Skeletal muscle satellite cell (primary cell): Measurements from ENCODE around the gene PCMTD2.
"Not testable (repeated sequence)": the region's sequence is repeated elsewhere in the genome, so short reads cannot be mapped to it uniquely, and the experiment has no call there.

Source experiments
- H3K27me3 ChIP-seq: 2 replicates; pipeline ENCODE4 v1.7.0; 2013; ENCODE audit warnings: low read length; ENCODE audit not compliant: control insufficient read depth, insufficient read depth
- H3K36me3 ChIP-seq: 2 replicates; pipeline ENCODE4 v1.7.0; 2013; ENCODE audit warnings: mild to moderate bottlenecking, control low read depth, low read length; ENCODE audit not compliant: insufficient read depth
- H3K4me1 ChIP-seq: 2 replicates; pipeline ENCODE4 v1.7.0; 2013; ENCODE audit warnings: low read length; ENCODE audit not compliant: control insufficient read depth, insufficient read depth
- H3K4me2 ChIP-seq: 2 replicates; pipeline ENCODE4 v1.7.0; 2013; ENCODE audit warnings: mild to moderate bottlenecking, low read length
- H3K4me3 ChIP-seq: 2 replicates; pipeline ENCODE4 v1.7.0; 2013; ENCODE audit warnings: low read length
- H3K9ac ChIP-seq: 2 replicates; pipeline ENCODE4 v1.7.0; 2013; ENCODE audit warnings: mild to moderate bottlenecking, low read depth, low read length, moderate library complexity
- H3K9me3 ChIP-seq: replicated peaks from 2 replicates; pipeline ENCODE4 v1.7.0; 2013; ENCODE audit warnings: mild to moderate bottlenecking, control low read depth, low read length

Gene PCMTD2

DNA sequence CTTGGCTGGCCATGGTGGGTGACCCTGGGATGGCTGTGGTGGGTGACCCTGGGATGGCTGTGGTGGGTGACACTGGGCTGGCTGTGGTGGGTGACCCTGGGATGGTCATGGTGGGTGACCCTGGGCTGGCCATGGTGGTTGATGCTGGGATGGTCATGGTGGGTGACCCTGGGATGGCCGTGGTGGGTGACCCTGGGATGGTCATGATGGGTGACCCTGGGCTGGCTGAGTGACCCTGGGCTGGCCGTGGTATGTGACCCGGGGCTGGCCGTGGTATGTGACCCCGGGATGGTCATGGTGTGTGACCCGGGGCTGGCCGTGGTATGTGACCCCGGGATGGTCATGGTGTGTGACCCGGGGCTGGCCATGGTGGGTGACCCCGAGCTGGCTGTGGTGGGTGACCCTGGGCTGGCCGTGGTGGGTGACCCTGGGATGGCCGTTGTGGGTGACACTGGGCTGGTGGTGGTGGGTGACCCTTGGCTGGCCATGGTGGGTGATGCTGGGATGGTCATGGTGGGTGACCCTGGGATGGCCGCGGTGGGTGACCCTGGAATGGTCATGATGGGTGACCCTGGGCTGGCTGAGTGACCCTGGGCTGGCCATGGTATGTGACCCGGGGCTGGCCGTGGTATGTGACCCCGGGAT lies 20.5 kb upstream of the PCMTD2 start:
- H3K9ac ChIP-seq, H3K4me1 ChIP-seq, H3K4me3 ChIP-seq, H3K9me3 ChIP-seq, H3K36me3 ChIP-seq, H3K4me2 ChIP-seq: not testable (repeated sequence)
- peaks cover 22% of the 10 kb centered on the region for H3K27me3 ChIP-seq

DNA sequence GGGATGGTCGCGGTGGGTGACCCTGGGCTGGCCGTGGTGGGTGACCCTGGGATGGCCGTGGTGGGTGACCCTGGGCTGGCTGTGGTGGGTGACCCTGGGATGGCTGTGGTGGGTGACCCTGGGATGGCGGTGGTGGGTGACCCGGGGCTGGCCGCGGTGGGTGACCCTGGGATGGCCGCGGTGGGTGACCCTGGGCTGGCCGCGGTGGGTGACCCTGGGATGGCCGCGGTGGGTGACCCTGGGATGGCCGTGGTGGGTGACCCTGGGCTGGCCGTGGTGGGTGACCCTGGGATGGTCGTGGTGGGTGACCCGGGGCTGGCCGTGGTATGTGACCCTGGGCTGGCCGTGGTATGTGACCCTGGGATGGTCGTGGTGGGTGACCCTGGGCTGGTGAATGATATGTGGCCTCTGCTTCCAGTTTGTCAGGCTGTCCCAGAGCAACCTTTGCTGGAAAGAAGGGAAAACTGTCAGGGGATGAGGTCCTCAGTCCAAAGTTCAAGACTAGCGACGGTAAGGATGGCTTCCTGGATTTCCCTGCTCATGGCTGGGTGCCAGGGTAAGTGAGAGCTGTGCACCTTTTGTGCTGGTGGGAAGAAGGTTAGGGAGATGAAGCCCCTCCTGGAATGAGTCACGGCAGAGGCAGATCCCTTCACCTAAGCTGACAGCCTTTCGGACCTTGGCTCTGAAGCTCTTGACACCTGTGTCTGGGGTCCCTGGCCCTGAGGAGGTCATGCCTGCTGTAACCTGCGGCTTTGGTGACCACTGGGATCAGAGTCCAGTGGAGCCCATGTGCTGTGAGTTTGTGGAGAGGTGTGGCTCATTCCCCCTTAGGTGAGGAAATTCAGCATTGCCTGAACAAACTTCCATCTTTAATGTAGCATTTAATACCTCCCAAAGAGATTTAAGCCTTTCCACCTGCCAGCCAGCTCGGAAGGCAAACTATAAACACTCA lies 19.1 kb upstream of the PCMTD2 start:
- Histone ChIP-seq H3K36me3 (no peaks in the 10 kb centered on the region), H3K9me3 (no peaks in the 10 kb centered on the region), H3K9ac (no peak overlapping the region), H3K4me1 (no peaks in the 10 kb centered on the region), H3K27me3 (peaks cover 22% of the 10 kb centered on the region), H3K4me3 (no peak overlapping the region), H3K4me2 (no peak overlapping the region)

DNA sequence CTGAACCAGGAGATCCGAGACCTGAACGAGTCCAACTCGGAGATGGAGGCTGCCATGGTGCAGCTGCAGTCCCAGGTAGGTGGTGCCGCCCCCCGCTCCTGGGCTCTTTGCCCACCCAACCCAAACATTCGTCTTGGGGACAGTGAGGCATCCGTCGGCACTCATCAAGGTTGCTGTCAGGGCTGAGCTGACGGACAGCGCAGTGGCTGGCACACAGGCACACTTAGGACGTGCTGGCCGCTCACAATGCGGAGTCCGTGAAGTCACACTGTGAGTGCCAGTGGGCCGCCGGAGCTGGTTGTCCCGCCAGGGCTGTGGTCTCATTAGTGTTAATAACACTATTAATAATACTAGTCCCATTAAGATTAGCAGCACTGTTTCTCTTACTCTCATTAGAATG lies 18.2 kb upstream of the PCMTD2 start:
- no peaks in the 10 kb centered on the region for H3K36me3 ChIP-seq
- peaks cover 26% of the 10 kb centered on the region for H3K27me3 ChIP-seq
- H3K9ac ChIP-seq = no peak overlapping the region
- H3K4me2 ChIP-seq = no peak overlapping the region
- H3K4me3 ChIP-seq = no peak overlapping the region
- no peaks in the 10 kb centered on the region for H3K9me3 ChIP-seq
- no peaks in the 10 kb centered on the region for H3K4me1 ChIP-seq

DNA sequence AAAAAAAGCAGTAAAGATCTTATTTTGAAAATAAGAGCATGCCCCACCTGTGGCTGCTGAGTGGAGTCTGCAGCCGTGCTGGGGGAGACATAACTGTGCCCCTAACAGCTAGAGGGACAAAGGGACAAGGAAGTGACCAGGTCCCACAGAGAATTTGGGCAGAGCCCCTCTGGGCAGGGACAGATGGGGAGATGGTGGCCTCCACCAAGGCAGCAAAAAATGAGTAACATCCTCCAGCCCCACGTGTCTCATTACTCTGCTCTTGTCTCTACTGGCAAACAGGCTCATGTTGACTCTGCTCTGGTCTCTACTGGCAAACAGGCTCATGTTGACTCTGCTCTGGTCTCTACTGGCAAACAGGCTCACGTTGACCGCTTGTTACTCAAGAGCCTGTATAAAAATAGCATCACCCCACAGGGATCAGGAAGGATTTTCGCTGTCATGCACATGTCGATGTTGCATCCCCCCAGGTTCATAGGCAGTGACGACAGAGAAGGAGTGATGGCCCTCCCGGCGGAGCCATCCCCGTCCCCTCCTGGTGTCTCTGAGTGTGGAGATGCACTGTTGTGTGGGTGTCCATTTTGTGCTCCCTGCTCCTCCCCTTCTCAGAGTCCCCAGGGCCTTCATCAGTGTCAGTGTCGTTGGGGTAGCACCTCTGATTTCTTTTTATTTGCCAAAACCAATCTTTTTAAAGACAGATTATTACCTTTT lies 17.3 kb upstream of the PCMTD2 start:
- Histone ChIP-seq H3K36me3 (no peaks in the 10 kb centered on the region), H3K9me3 (no peaks in the 10 kb centered on the region), H3K9ac (no peak overlapping the region), H3K4me1 (no peaks in the 10 kb centered on the region), H3K27me3 (peaks cover 36% of the 10 kb centered on the region), H3K4me3 (no peak overlapping the region), H3K4me2 (no peak overlapping the region)

DNA sequence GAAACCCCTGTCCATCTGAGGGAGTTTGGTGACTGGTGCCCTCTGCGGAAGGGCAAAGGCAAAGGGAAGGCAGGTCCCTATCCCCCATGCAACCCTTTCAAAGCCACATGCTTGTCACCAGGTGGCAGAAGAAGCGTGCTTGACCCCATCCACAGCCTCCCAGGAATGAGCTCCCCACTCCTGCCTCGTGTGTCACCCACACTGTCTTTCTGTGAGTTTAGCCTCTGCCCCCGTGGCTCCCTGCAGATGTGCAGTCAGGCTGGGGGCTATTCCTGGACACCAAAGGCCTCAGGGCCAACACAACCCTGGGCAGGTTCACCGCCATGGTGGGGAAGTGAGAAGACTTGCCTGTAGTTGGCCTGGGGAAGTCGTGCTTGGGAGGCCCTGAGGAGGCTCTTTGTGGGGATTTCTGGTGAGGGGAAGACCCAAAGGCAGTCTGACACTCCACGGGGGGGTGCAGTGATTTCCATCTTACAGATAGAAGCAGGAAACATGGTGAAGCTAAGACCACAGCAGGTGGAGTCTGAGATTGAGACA lies 16.6 kb upstream of the PCMTD2 start:
- H3K4me3 ChIP-seq = no peak overlapping the region
- H3K9me3 ChIP-seq = no peaks in the 10 kb centered on the region
- H3K4me1 ChIP-seq = no peaks in the 10 kb centered on the region
- H3K27me3 ChIP-seq = peaks cover 42% of the 10 kb centered on the region
- no peak overlapping the region for H3K9ac ChIP-seq
- H3K4me2 ChIP-seq = no peak overlapping the region
- no peaks in the 10 kb centered on the region for H3K36me3 ChIP-seq

DNA sequence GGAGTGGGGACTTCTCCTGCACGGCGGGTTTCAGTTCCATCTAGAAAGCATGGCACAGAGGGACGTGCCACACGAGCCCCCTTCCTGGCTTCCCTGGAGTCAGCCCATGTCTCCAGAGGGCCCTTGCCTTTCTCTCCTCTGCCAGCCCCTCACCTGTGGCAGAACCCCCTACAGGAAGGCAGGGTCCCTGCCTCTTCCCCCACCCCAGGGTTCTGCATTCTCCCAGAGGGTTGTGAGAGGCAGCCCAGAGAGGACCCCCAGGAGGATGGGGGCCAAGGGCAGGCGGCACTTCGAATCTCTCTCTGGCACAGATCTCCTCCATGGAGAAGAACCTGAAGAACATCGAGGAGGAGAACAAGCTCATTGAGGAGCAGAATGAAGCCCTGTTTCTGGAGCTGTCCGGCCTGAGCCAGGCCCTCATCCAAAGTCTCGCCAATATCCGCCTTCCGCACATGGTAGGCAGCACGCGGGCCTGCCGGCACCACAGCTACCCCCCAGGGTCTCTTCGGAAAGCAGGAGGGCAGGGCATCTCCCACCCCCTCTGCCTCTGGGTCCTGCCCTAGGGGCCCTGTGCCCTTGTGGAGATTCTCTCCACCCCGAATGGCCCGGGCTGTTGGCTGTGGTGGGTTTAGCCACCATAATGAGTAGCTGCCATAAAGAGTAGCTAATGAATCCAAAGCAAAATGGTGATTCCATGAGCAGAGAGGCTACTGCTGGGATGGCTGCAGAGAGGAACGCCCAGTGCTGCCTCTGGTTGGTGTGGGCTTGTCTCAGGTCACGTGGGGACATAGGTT lies 15.9 kb upstream of the PCMTD2 start:
- H3K4me2 ChIP-seq = no peak overlapping the region
- H3K9me3 ChIP-seq = no peaks in the 10 kb centered on the region

DNA sequence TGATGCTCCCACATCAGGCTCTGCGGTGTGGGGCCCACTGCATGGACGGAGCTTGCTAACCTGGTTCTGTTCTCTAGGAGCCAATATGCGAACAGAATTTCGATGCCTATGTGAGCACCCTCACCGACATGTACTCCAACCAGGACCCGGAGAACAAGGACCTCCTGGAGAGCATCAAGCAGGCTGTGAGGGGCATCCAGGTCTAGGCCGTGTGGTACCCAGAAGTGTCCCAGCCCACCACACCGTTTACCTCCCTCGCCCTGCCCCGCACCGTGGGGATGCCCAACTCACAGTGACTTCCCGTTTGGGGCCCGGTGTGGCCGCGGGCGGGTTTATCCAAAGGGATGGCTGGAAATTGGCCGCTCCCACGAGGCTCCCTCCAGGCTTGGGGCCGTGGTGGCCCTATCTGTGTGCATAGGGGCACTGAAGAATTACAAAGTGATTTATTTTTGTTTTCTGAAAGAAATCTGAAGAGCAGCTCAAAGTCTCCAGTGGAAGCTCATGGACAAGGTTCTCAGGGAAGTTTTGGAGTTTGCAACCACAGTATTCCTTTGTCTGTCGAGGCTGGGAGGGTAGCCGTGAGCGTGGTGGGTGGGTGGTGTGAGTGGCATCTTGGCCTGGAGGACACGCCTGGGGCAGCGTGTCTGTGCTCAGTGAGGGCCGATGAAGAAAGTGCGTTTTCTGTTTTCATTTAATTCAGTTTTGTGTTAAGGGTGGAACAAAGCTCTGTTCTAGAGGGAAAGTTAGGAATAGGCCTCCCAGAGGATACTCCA lies 15.1 kb upstream of the PCMTD2 start:
- Histone ChIP-seq H3K4me2 (no peak overlapping the region), H3K9me3 (no peaks in the 10 kb centered on the region), H3K27me3 (peaks cover 55% of the 10 kb centered on the region), H3K36me3 (no peaks in the 10 kb centered on the region), H3K9ac (no peak overlapping the region), H3K4me1 (no peaks in the 10 kb centered on the region), H3K4me3 (no peak overlapping the region)

More for the DNA sequence above, 15.9 kb upstream of the PCMTD2 start:
- Histone ChIP-seq H3K9ac (no peak overlapping the region), H3K36me3 (no peaks in the 10 kb centered on the region), H3K4me1 (no peaks in the 10 kb centered on the region), H3K4me3 (no peak overlapping the region), H3K27me3 (peaks cover 49% of the 10 kb centered on the region)

DNA sequence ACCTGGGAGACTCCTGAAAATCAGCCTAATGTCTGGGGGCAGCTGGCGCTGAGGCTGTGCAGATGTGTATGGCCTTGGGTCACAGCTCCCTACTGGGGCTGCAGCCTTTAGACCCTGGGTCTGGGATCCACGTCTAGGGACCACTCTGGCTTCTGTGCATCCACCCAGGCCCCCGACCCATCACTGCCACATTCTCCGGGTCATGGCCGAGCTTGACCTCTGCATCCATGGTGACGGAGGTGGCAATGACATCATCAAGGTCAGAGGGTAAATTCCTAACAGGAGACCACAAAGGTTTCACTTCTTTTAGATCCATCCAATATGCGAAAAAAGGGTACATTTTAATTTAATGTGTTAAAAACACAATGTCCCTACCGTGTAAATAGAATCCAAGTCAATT lies 14.5 kb upstream of the PCMTD2 start:
- no peak overlapping the region for H3K4me2 ChIP-seq
- no peaks in the 10 kb centered on the region for H3K9me3 ChIP-seq
- no peak overlapping the region for H3K4me3 ChIP-seq
- no peaks in the 10 kb centered on the region for H3K36me3 ChIP-seq
- H3K27me3 ChIP-seq = peaks cover 61% of the 10 kb centered on the region
- no peaks in the 10 kb centered on the region for H3K4me1 ChIP-seq
- no peak overlapping the region for H3K9ac ChIP-seq

DNA sequence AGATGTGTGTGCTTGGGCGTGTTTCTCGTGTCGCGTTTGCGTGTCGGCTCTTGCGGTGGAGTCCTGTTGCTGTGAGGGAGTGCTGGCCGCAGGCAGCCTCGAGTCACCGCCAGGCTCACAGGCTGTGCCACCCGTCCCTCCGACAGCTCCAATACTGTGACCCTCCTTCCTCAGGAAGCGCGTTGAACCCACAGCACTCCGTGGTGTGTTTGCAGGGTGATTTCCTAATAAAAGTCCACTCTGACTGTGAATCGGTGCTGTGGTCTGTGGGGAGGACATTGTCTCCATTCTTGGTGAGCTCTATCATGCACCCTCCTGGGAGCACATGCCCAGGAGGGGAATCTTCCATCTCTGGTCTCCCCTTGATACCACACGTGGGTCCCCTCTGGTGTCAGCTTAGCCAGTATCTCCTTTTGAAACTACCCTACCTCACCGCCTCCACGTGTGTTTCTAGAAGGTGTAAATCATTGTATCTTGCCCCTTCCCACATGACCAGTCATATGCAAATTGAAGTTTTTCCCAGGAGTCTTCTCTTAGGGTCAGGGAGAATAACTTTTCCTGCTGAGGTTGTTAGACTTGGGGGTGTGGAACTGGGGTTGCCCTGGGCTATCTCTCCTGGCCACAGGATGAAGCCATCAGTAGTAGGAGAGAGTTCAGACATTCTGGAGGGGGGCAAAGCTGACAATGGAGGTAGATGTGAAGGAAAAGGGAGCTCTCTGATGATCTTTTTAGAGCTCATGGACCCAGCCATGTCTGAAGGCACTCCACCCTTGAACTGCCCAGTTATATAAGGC lies 13.3 kb upstream of the PCMTD2 start:
- no peak overlapping the region for H3K4me3 ChIP-seq
- H3K4me1 ChIP-seq = no peaks in the 10 kb centered on the region
- peaks cover 69% of the 10 kb centered on the region for H3K27me3 ChIP-seq
- no peak overlapping the region for H3K4me2 ChIP-seq
- H3K9me3 ChIP-seq = no peaks in the 10 kb centered on the region
- H3K9ac ChIP-seq = no peak overlapping the region
- H3K36me3 ChIP-seq = no peaks in the 10 kb centered on the region
